ENCODE results near the gene C2orf69. TPM values are rescaled to one million over a fixed set of nuclear protein-coding genes. Genes with fewer than 3 reads are reported as not detected.
A peak's percentile ranks its signal among the peaks of the same experiment; 100 is the strongest.

The C2orf69 gene
- total and polyA plus RNA-seq, 2 of the 13 experiments (the other 11 are each of a cell fraction or from before 2014, with no cell fraction given) = 4.8 to 19.3 TPM

DNA sequence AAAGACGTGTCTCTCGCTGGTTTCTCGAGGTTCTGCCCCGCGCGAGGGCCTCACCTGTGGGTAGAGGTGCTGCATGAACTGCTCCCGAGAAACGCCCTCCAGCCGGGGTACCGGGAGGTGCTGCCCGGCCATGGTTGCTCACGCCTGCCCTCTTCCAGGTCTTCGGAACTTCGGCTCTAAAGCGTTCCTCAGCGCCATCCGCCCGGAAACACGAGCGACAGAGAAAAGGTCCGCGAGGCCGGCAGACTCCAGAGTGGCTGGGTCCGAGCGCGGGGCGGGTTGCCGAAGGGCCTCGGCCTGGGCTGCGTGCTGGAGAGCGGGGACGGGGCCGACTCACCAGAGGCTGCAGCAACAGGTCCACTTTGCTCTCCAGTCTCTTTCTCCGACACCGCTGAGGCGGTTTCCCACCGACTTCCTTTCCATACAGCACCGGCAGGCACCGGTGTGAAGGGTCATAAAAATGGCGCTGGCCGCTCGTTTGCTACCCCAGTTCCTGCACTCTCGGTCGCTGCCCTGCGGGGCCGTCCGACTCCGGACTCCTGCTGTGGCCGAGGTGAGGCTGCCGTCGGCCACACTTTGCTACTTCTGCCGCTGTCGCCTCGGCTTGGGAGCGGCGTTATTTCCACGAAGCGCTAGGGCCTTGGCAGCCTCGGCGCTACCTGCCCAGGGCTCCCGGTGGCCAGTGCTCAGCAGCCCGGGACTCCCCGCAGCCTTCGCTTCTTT lies 44.4 kb downstream of the C2orf69 start, which contains the start of the genes MAIP1 and TYW5 (continued):
- TF ChIP-seq HOXA7 (CRISPR knock-in tag; IDR thresholded peaks at IDR 0.05) (no peak), SSRP1 (CRISPR knock-in tag; IDR thresholded peaks at IDR 0.05) (no peak), GFI1 (CRISPR knock-in tag; IDR thresholded peaks at IDR 0.05; ENCODE audit: borderline replicate concordance) (peak; percentile 86), SMYD3 (CRISPR knock-in tag; IDR thresholded peaks at IDR 0.05) (peak; percentile 80; the same call in 1 of the 2 replicates), XBP1 (CRISPR knock-in tag; IDR thresholded peaks at IDR 0.05) (peak; percentile 19; the same call in 1 of the 2 replicates), ZNF850 (CRISPR knock-in tag; conservative IDR thresholded peaks at IDR 0.05) (peak; percentile 95; the same call in 1 of the 2 replicates), IKZF1 (IDR thresholded peaks at IDR 0.05) (no peak), CREM (IDR thresholded peaks at IDR 0.05) (peak; percentile 67), CREM (CRISPR knock-in tag; IDR thresholded peaks at IDR 0.05) (peak; percentile 40; the same call in 1 of the 2 replicates), MAFG (CRISPR knock-in tag; IDR thresholded peaks at IDR 0.05) (no peak), ZKSCAN5 (CRISPR knock-in tag; IDR thresholded peaks at IDR 0.05) (no peak), ZNF556 (CRISPR knock-in tag; IDR thresholded peaks at IDR 0.05; ENCODE audit: borderline replicate concordance) (peak; percentile 98), HNF4A (CRISPR knock-in tag; IDR thresholded peaks at IDR 0.05) (peak; percentile 61), HOXA9 (CRISPR knock-in tag; IDR thresholded peaks at IDR 0.05; ENCODE audit: borderline replicate concordance) (0 out of 2 replicates have a peak, but pooled peaks have one; percentile 22), ZSCAN22 (CRISPR knock-in tag; IDR thresholded peaks at IDR 0.05) (0 out of 2 replicates have a peak, but pooled peaks have one; percentile 58), ZNF598 (CRISPR knock-in tag; IDR thresholded peaks at IDR 0.05; ENCODE audit: borderline replicate concordance) (peak; percentile 99), SNAI1 (CRISPR knock-in tag; IDR thresholded peaks at IDR 0.05; ENCODE audit: borderline replicate concordance) (peak; percentile 99), DR1 (CRISPR knock-in tag; IDR thresholded peaks at IDR 0.05) (peak; percentile 64), ZNF619 (CRISPR knock-in tag; IDR thresholded peaks at IDR 0.05) (peak; percentile 84; the same call in 1 of the 2 replicates)
- TF ChIP-seq, protein P1, sequence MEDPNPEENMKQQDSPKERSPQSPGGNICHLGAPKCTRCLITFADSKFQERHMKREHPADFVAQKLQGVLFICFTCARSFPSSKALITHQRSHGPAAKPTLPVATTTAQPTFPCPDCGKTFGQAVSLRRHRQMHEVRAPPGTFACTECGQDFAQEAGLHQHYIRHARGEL (CRISPR knock-in tag; IDR thresholded peaks at IDR 0.05) = no peak
- TF ChIP-seq, protein P2, sequence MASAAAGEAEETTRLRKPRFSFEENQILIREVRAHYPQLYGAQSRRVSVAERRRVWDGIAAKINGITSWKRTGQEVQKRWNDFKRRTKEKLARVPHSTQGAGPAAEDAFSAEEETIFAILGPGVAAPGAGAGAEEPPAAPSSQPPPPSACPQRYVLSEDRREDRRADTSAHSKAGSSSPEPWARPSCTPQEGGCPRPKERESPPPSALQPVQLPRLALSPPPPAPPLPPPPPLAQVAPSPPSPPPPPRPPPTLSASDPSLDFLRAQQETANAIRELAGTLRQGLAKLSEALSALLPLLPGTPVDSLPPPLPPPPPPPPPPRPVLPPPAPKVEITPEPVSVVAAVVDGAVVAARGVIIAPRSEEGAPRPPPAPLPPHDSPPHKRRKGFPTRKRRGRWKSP (CRISPR knock-in tag; IDR thresholded peaks at IDR 0.05) = peak; percentile 92
- TF ChIP-seq, protein P3, sequence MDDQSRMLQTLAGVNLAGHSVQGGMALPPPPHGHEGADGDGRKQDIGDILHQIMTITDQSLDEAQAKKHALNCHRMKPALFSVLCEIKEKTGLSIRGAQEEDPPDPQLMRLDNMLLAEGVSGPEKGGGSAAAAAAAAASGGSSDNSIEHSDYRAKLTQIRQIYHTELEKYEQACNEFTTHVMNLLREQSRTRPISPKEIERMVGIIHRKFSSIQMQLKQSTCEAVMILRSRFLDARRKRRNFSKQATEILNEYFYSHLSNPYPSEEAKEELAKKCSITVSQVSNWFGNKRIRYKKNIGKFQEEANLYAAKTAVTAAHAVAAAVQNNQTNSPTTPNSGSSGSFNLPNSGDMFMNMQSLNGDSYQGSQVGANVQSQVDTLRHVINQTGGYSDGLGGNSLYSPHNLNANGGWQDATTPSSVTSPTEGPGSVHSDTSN (CRISPR knock-in tag; IDR thresholded peaks at IDR 0.05; ENCODE audit: borderline replicate concordance) = no peak
- TF ChIP-seq, protein P4, sequence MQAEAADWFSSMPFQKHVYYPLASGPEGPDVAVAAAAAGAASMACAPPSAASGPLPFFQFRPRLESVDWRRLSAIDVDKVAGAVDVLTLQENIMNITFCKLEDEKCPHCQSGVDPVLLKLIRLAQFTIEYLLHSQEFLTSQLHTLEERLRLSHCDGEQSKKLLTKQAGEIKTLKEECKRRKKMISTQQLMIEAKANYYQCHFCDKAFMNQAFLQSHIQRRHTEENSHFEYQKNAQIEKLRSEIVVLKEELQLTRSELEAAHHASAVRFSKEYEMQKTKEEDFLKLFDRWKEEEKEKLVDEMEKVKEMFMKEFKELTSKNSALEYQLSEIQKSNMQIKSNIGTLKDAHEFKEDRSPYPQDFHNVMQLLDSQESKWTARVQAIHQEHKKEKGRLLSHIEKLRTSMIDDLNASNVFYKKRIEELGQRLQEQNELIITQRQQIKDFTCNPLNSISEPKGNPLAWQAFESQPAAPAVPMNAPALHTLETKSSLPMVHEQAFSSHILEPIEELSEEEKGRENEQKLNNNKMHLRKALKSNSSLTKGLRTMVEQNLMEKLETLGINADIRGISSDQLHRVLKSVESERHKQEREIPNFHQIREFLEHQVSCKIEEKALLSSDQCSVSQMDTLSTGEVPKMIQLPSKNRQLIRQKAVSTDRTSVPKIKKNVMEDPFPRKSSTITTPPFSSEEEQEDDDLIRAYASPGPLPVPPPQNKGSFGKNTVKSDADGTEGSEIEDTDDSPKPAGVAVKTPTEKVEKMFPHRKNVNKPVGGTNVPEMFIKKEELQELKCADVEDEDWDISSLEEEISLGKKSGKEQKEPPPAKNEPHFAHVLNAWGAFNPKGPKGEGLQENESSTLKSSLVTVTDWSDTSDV (CRISPR knock-in tag; IDR thresholded peaks at IDR 0.05) = peak; percentile 88
- TF ChIP-seq, protein P5, sequence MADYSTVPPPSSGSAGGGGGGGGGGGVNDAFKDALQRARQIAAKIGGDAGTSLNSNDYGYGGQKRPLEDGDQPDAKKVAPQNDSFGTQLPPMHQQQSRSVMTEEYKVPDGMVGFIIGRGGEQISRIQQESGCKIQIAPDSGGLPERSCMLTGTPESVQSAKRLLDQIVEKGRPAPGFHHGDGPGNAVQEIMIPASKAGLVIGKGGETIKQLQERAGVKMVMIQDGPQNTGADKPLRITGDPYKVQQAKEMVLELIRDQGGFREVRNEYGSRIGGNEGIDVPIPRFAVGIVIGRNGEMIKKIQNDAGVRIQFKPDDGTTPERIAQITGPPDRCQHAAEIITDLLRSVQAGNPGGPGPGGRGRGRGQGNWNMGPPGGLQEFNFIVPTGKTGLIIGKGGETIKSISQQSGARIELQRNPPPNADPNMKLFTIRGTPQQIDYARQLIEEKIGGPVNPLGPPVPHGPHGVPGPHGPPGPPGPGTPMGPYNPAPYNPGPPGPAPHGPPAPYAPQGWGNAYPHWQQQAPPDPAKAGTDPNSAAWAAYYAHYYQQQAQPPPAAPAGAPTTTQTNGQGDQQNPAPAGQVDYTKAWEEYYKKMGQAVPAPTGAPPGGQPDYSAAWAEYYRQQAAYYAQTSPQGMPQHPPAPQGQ (CRISPR knock-in tag; IDR thresholded peaks at IDR 0.05; ENCODE audit: borderline replicate concordance) = 0 out of 2 replicates have a peak, but pooled peaks have one; percentile 25

All from HepG2 (cell line).